ENCODE measurements around the gene TNFRSF8. TPM values are rescaled to one million over a fixed set of nuclear protein-coding genes. Genes with fewer than 3 reads are reported as not detected.
"Not testable (repeated sequence)": the region's sequence is repeated elsewhere in the genome, so short reads cannot be mapped to it uniquely, and the experiment has no call there.

Gene TNFRSF8
- total and polyA plus RNA-seq, 2 donors (not counting 1 experiment from before 2014, with no cell fraction given) = 0.05 TPM; not detected in 1

DNA sequence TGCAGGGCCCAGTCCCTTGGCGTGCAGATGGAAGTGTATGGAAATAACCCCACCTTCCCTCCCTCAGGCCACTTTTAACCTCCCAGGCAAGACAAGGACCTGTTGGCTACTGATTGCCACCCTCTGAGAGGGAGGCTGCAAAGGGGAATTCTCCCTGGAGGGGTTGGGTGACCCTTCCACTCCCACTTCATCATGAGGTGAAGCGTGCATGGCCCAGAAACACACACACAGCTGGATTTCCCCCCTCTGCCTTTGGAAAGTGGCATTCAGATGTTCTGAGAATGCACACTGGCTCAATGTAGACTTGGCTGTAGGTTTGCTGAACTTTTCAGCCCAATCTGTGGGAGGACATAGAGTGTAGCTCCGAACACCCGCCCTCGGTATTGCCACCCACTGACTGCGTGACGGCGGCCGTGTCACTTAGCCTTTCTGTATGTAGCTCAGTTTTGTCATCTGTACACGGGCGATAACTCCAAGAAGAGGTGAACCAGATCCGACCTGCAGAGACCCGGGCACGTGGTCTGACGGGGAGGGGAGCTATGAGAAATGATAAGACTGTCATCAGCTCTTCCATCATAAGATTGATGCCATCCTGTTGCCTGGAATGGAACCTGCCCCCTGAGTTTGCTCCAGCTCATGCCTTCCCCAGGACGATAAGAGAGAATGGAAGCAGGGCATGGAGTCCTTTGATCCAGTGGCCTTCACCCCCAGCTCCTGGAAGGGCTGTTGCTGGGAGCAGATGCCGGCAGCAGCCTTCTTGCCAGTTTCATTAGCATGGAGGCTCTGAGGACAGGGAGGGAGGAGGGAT is 24.5 kb upstream of the TNFRSF8 start:
- H4K20me1 ChIP-seq (ENCODE audit: control insufficient read depth, extremely low read depth, insufficient read depth, low read length) = no peaks in the 10 kb centered on the region
- H3K36me3 ChIP-seq (ENCODE audit: control insufficient read depth, insufficient read depth, low read length) = no peaks in the 10 kb centered on the region
- no peaks in the 10 kb centered on the region for H3K79me2 ChIP-seq (ENCODE audit: control insufficient read depth, insufficient read depth, low read length)
- no peaks in the 10 kb centered on the region for H3K9me3 ChIP-seq (ENCODE audit: control insufficient read depth, insufficient read depth, low read depth, low read length)
- H3K4me3 ChIP-seq (replicated peaks in 1 of 4; ENCODE audit: control extremely low read depth in 1 of 4, insufficient read depth in 1 of 4, low read depth in 3 of 4, low read length in 4 of 4) = no peak overlapping the region
- H3K9ac ChIP-seq (ENCODE audit: insufficient read depth, low read length) = no peak overlapping the region
- no peak overlapping the region for H2AFZ ChIP-seq (ENCODE audit: low read length)
- DNase-seq (ENCODE audit: low read depth in 2 of 2) = no peak
- TF ChIP-seq CTCF (conservative IDR thresholded peaks at IDR 0.05 in 1 of 2, IDR thresholded peaks at IDR 0.05 in 1 of 2; ENCODE audit: low read depth in 1 of 2, low read length in 2 of 2) = no peak
- no peak for TF ChIP-seq EZH2 (IDR thresholded peaks at IDR 0.05; ENCODE audit: low read length, missing control alignments)
- peaks cover 2% of the 10 kb centered on the region for H3K4me1 ChIP-seq (ENCODE audit: control insufficient read depth, extremely low read depth, insufficient read depth, low read length)
- no peak overlapping the region for H3K4me2 ChIP-seq (ENCODE audit: extremely low read depth, insufficient read depth, low read length)
- H3K27ac ChIP-seq (ENCODE audit: insufficient read depth, low read length) = no peak overlapping the region
- H3K27me3 ChIP-seq (ENCODE audit: control insufficient read depth, insufficient read depth, low read length) = no peaks in the 10 kb centered on the region

- Histone ChIP-seq H4K20me1 (ENCODE audit: control insufficient read depth, extremely low read depth, insufficient read depth, low read length) (no peaks in the 10 kb centered on the region), H3K9ac (ENCODE audit: insufficient read depth, low read length) (no peak overlapping the region), H3K27me3 (ENCODE audit: control insufficient read depth, insufficient read depth, low read length) (no peaks in the 10 kb centered on the region), H3K4me1 (ENCODE audit: control insufficient read depth, extremely low read depth, insufficient read depth, low read length) (peaks cover 2% of the 10 kb centered on the region), H3K4me3 (replicated peaks in 1 of 4; ENCODE audit: control extremely low read depth in 1 of 4, insufficient read depth in 1 of 4, low read depth in 3 of 4, low read length in 4 of 4) (no peak overlapping the region), H3K27ac (ENCODE audit: insufficient read depth, low read length) (no peak overlapping the region), H3K4me2 (ENCODE audit: extremely low read depth, insufficient read depth, low read length) (no peak overlapping the region), H3K9me3 (ENCODE audit: control insufficient read depth, insufficient read depth, low read depth, low read length) (no peaks in the 10 kb centered on the region), H3K79me2 (ENCODE audit: control insufficient read depth, insufficient read depth, low read length) (no peaks in the 10 kb centered on the region), H2AFZ (ENCODE audit: low read length) (no peak overlapping the region), H3K36me3 (ENCODE audit: control insufficient read depth, insufficient read depth, low read length) (no peaks in the 10 kb centered on the region)
- DNase-seq (ENCODE audit: low read depth in 2 of 2) = no peak
- TF ChIP-seq CTCF (conservative IDR thresholded peaks at IDR 0.05 in 1 of 2, IDR thresholded peaks at IDR 0.05 in 1 of 2; ENCODE audit: low read depth in 1 of 2, low read length in 2 of 2) (no peak), EZH2 (IDR thresholded peaks at IDR 0.05; ENCODE audit: low read length, missing control alignments) (no peak)
These were observed 24.0 kb upstream of the TNFRSF8 start for GRCh38 chr1:12039164-12039525.

DNA sequence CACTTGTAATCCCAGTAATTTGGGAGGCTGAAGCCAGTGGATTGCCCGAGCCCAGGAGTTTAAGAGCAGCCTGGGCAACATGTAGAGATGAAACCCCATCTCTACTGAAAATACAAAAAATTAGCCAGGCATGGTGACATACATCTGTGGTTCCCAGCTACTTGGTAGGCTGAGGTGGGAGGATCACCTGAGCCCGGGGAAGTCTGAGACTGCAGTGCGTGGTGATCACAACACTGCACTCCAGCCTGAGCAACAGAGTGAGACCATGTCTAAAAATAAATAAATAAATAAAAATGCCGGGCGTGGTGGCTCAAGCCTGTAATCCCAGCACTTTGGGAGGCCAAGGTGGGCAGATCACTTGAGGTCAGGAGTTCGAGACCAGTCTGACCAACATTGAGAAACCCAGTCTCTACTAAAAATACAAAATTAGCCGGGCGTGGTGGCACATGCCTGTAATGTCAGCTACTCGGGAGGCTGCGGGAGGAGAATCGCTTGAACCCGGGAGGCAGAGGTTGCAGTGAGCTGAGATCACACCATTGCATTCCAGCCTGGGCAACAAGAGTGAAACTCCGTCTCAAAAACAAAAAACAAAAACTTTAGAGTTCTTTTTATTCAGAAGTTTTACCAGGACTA is 23.2 kb upstream of the TNFRSF8 start:
- not testable (repeated sequence) for H2AFZ ChIP-seq (ENCODE audit: low read length); H3K9ac ChIP-seq (ENCODE audit: insufficient read depth, low read length); H3K36me3 ChIP-seq (ENCODE audit: control insufficient read depth, insufficient read depth, low read length); DNase-seq (ENCODE audit: low read depth in 2 of 2); H3K27me3 ChIP-seq (ENCODE audit: control insufficient read depth, insufficient read depth, low read length); H3K79me2 ChIP-seq (ENCODE audit: control insufficient read depth, insufficient read depth, low read length); H4K20me1 ChIP-seq (ENCODE audit: control insufficient read depth, extremely low read depth, insufficient read depth, low read length); H3K4me3 ChIP-seq (replicated peaks in 1 of 4; ENCODE audit: control extremely low read depth in 1 of 4, insufficient read depth in 1 of 4, low read depth in 3 of 4, low read length in 4 of 4); H3K9me3 ChIP-seq (ENCODE audit: control insufficient read depth, insufficient read depth, low read depth, low read length); H3K4me2 ChIP-seq (ENCODE audit: extremely low read depth, insufficient read depth, low read length); H3K27ac ChIP-seq (ENCODE audit: insufficient read depth, low read length); H3K4me1 ChIP-seq (ENCODE audit: control insufficient read depth, extremely low read depth, insufficient read depth, low read length)
